Smooth muscle cell (in vitro differentiated cells): ENCODE results near the gene ETV2. TPM values are rescaled to one million over a fixed set of nuclear protein-coding genes. Genes with fewer than 3 reads are reported as not detected.

Experiments
- DNase-seq: peaks from one replicate; lab custom pipeline; 2025; ENCODE audit not compliant: unreplicated experiment; lab: John Stamatoyannopoulos, UW
- H2AFZ ChIP-seq: fragments of 200-600 bp; sonication (generic); 2 replicates; pipeline ENCODE4 v1.6.0; 2016; ENCODE audit warnings: antibody characterized with exemption, low read depth, mild to moderate bottlenecking
- H3F3A ChIP-seq: fragments of 200-600 bp; sonication (generic); 2 replicates; pipeline ENCODE4 v1.6.0; 2017; ENCODE audit warnings: antibody characterized with exemption, low read depth
- H3K27ac ChIP-seq: fragments of 200-600 bp; sonication (generic); 2 replicates; pipeline ENCODE4 v1.5.1; 2016; ENCODE audit warnings: low read depth, mild to moderate bottlenecking
- H3K27me3 ChIP-seq: fragments of 200-600 bp; sonication (generic); 2 replicates; pipeline ENCODE4 v1.6.1; 2016; ENCODE audit warnings: low read depth, mild to moderate bottlenecking
- H3K36me3 ChIP-seq: fragments of 200-600 bp; sonication (generic); 2 replicates; pipeline ENCODE4 v1.5.1; 2016; ENCODE audit warnings: low read depth
- H3K4me1 ChIP-seq: fragments of 200-600 bp; sonication (generic); 2 replicates; pipeline ENCODE4 v1.5.1; 2016; ENCODE audit warnings: low read depth
- H3K4me2 ChIP-seq: fragments of 200-600 bp; sonication (generic); 2 replicates; pipeline ENCODE4 v1.6.0; 2016; ENCODE audit warnings: mild to moderate bottlenecking
- H3K4me3 ChIP-seq: fragments of 200-600 bp; sonication (generic); 2 replicates; pipeline ENCODE4 v1.5.1; 2016; ENCODE audit warnings: mild to moderate bottlenecking
- H3K79me2 ChIP-seq: fragments of 200-600 bp; sonication (generic); 2 replicates; pipeline ENCODE4 v1.6.0; 2016; ENCODE audit warnings: low read depth, mild to moderate bottlenecking
- H3K9ac ChIP-seq: fragments of 200-600 bp; sonication (generic); 2 replicates; pipeline ENCODE4 v1.6.0; 2016; ENCODE audit warnings: low read depth
- H3K9me3 ChIP-seq: fragments of 200-600 bp; sonication (generic); replicated peaks from 2 replicates; pipeline ENCODE4 v1.5.1; 2016; ENCODE audit warnings: low read depth
- H4K20me1 ChIP-seq: fragments of 200-600 bp; sonication (generic); 2 replicates; pipeline ENCODE4 v1.6.0; 2016; ENCODE audit warnings: low read depth
- WGBS: methylation state at CpG from one replicate; pipeline ENCODE4 v1.1.7; 2016; ENCODE audit warnings: low lambda C conversion rate; 5-methylcytosine and 5-hydroxymethylcytosine counted together
- polyA plus RNA-seq: library from polyadenylated mRNA; unstranded; fragments of >200 nt; fragmentation: Nextera tagmentation; extraction: Ambion mirVana; gene quantifications from 2 replicates; pipeline ENCODE4 v1.2.1, GENCODE V29; 2016
- total RNA-seq: library from RNA; depleted of rRNA; stranded (reverse); fragments of >200 nt; gene quantifications from 2 replicates; pipeline ENCODE4 v1.2.3, GENCODE V29; 2014
- TF ChIP-seq, protein P1 (sequence below): fragments of 200-600 bp; sonication (generic); IDR thresholded peaks from 2 replicates; pipeline ENCODE4 v1.5.1; 2017; ENCODE audit warnings: borderline replicate concordance, mild to moderate bottlenecking, antibody characterized with exemption; ENCODE audit not compliant: insufficient read depth, poor library complexity, severe bottlenecking

Gene ETV2
- total and polyA plus RNA-seq, 2 experiments from 2014 or later, result 2.9 TPM; not detected in 1

DNA sequence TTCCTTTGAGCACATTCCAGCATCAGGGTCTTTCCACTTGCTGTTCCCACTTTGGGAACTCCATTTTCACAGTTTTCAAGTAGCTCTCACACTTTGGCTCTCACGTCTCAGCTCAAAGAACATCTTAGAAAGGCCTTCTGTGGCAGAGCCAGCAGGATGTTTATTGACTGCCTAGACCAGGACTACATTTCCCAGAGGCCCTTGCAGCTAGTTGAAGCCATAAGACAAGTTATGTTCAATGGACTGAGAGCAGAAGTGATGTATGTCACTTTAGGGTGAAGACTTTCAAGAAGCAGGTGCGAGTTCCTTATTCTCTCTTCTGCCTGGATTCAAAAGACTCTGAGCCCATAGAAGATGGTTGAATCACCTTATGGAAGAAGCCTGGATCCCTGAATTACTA lies 33.3 kb upstream of the ETV2 start:
- WGBS, result 78% methylated on average over 2 of the region's 2 CpGs
- Histone ChIP-seq H3K36me3 (no peaks in the 10 kb centered on the region), H3K4me2 (no peak overlapping the region), H3K4me1 (peaks cover 4% of the 10 kb centered on the region), H3K9ac (no peak overlapping the region), H2AFZ (no peak overlapping the region), H3K79me2 (no peaks in the 10 kb centered on the region), H3K4me3 (no peak overlapping the region), H3K27ac (no peak overlapping the region), H3K27me3 (no peaks in the 10 kb centered on the region), H3K9me3 (no peaks in the 10 kb centered on the region), H3F3A (no peaks in the 10 kb centered on the region), H4K20me1 (no peaks in the 10 kb centered on the region)
- no peak for DNase-seq
- TF ChIP-seq, protein P1, sequence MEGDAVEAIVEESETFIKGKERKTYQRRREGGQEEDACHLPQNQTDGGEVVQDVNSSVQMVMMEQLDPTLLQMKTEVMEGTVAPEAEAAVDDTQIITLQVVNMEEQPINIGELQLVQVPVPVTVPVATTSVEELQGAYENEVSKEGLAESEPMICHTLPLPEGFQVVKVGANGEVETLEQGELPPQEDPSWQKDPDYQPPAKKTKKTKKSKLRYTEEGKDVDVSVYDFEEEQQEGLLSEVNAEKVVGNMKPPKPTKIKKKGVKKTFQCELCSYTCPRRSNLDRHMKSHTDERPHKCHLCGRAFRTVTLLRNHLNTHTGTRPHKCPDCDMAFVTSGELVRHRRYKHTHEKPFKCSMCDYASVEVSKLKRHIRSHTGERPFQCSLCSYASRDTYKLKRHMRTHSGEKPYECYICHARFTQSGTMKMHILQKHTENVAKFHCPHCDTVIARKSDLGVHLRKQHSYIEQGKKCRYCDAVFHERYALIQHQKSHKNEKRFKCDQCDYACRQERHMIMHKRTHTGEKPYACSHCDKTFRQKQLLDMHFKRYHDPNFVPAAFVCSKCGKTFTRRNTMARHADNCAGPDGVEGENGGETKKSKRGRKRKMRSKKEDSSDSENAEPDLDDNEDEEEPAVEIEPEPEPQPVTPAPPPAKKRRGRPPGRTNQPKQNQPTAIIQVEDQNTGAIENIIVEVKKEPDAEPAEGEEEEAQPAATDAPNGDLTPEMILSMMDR, result no peak

DNA sequence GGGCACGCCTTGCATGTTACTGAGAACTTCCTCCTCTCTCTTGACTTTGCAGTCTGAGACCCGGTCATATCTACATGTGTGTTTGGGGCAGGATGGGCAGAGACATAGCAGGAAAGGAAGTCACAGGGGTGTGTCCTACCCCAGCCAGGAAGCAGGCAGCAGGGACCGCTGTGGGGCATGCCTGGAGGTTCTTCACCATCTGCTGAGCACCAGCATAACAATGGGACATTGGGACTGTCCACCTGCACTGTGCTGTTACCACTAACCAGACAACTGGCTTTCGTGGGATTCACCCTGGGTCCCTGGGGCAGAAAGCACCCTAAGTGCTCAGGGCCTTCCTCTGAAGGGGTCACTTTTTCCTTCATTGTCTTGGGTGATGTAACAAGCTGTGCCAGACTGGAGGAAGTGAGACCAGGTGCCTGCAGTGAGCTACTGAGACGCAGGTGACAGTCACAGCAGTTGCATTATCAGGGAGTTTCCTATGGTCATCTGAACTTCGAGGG lies 31.6 kb upstream of the ETV2 start:
- no peaks in the 10 kb centered on the region for H3K36me3 ChIP-seq
- no peaks in the 10 kb centered on the region for H4K20me1 ChIP-seq
- no peak overlapping the region for H2AFZ ChIP-seq
- H3K9ac ChIP-seq, result no peak overlapping the region
- WGBS, result 83% methylated on average over 6 of the region's 6 CpGs
- no peak for DNase-seq
- peaks cover 4% of the 10 kb centered on the region for H3K4me1 ChIP-seq
- no peaks in the 10 kb centered on the region for H3K27me3 ChIP-seq
- TF ChIP-seq, protein P1, result no peak
- no peaks in the 10 kb centered on the region for H3K79me2 ChIP-seq
- H3K4me2 ChIP-seq, result no peak overlapping the region
- no peak overlapping the region for H3K27ac ChIP-seq
- H3F3A ChIP-seq, result no peaks in the 10 kb centered on the region
- H3K9me3 ChIP-seq, result no peaks in the 10 kb centered on the region
- H3K4me3 ChIP-seq, result no peak overlapping the region

DNA sequence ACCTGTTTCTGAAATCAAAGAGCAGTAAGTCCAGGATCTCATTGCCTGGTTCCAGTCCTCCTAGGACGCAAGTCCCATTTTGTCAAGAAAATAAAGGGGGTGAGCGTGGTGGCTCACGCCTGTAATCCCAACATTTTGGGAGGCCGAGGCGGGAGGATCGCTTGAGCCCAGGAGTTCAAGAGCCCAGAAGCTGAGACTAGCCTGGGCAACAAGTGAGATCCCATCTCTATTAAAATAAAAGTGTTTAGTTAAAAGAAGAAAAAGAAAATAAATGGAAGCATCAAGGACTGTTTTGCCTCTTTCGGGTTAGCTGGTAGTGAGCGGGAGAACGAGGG lies 29.4 kb upstream of the ETV2 start:
- WGBS, result 52% methylated on average over 9 of the region's 9 CpGs
- Histone ChIP-seq H3K9ac (no peak overlapping the region), H3F3A (no peaks in the 10 kb centered on the region), H3K4me3 (peak overlapping the region; percentile 64), H4K20me1 (no peaks in the 10 kb centered on the region), H3K36me3 (no peaks in the 10 kb centered on the region), H3K79me2 (no peaks in the 10 kb centered on the region), H2AFZ (peak overlapping the region; percentile 90), H3K27me3 (no peaks in the 10 kb centered on the region), H3K4me1 (peaks cover 4% of the 10 kb centered on the region), H3K27ac (no peak overlapping the region), H3K4me2 (peak overlapping the region; percentile 94), H3K9me3 (no peaks in the 10 kb centered on the region)
- DNase-seq, result no peak
- TF ChIP-seq, protein P1, result no peak

DNA sequence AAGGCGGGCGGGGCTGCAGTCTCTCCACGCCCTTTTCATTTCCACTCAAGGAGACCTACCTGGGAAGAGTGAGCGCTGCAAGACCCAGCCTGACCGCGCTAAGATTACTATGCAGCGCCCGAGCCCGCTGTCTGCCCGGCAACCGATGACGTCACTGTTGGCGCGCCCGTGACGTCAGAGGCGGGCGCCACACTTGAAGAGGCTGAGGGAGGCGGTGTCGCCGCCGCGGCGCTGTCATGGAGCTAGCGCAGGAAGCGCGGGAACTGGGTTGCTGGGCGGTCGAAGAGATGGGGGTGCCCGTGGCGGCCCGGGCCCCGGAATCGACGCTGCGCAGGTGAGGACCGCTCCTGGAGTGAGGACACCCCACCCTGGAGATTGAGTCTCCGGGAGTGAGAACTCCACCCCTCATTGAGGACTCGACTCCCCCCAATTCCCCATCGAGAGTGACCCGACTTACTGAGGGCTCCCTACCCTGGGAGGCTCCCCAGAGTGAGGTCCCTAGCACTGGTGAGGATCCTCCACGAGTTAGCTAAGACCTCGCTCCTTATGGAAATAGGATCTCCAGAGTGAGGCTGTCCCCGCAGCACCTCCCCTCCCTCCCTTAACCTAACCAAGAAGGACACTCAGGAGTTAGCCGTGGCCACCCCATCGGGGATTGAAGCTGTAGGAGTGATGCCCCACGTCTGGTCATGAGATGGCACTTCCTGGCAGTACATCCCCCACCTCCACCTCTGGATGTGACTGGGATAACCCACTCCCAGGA lies 28.8 kb upstream of the ETV2 start, which contains the start of gene HAUS5:
Gene HAUS5 (plus strand): TSS at position 177 of the 763 bp plus-strand sequence. CDS start 60 bp downstream, at position 237.
- no peaks in the 10 kb centered on the region for H4K20me1 ChIP-seq
- H3K9ac ChIP-seq, result peak within 1 kb of the TSS; percentile 77
- WGBS, result under 1% methylated on average over 46 of the region's 47 CpGs
- no peaks in the 10 kb centered on the region for H3K9me3 ChIP-seq
- no peak within 1 kb of the TSS for H3K27ac ChIP-seq
- no peaks in the 10 kb centered on the region for H3K36me3 ChIP-seq
- peak within 1 kb of the TSS; percentile 90 for H2AFZ ChIP-seq
- DNase-seq, result peak; percentile 84
- H3K4me1 ChIP-seq, result peaks cover 4% of the 10 kb centered on the region
- H3K79me2 ChIP-seq, result no peaks in the 10 kb centered on the region
- no peaks in the 10 kb centered on the region for H3F3A ChIP-seq
- TF ChIP-seq, protein P1, result no peak
- peak within 1 kb of the TSS; percentile 94 for H3K4me2 ChIP-seq
- H3K27me3 ChIP-seq, result no peaks in the 10 kb centered on the region
- peak within 1 kb of the TSS; percentile 64 for H3K4me3 ChIP-seq
